GM18907 (cell line): ENCODE data around the gene BLTP3B.
"Not testable (repeated sequence)": the region's sequence is repeated elsewhere in the genome, so short reads cannot be mapped to it uniquely, and the experiment has no call there.

ENCODE experiments used
- ATAC-seq: cut with Tn5 transposase; IDR thresholded peaks from one replicate; pipeline ENCODE4 v1.9.1; 2021; ENCODE audit warnings: mild to moderate bottlenecking, moderate library complexity; ENCODE audit not compliant: unreplicated experiment

BLTP3B gene, protein sequence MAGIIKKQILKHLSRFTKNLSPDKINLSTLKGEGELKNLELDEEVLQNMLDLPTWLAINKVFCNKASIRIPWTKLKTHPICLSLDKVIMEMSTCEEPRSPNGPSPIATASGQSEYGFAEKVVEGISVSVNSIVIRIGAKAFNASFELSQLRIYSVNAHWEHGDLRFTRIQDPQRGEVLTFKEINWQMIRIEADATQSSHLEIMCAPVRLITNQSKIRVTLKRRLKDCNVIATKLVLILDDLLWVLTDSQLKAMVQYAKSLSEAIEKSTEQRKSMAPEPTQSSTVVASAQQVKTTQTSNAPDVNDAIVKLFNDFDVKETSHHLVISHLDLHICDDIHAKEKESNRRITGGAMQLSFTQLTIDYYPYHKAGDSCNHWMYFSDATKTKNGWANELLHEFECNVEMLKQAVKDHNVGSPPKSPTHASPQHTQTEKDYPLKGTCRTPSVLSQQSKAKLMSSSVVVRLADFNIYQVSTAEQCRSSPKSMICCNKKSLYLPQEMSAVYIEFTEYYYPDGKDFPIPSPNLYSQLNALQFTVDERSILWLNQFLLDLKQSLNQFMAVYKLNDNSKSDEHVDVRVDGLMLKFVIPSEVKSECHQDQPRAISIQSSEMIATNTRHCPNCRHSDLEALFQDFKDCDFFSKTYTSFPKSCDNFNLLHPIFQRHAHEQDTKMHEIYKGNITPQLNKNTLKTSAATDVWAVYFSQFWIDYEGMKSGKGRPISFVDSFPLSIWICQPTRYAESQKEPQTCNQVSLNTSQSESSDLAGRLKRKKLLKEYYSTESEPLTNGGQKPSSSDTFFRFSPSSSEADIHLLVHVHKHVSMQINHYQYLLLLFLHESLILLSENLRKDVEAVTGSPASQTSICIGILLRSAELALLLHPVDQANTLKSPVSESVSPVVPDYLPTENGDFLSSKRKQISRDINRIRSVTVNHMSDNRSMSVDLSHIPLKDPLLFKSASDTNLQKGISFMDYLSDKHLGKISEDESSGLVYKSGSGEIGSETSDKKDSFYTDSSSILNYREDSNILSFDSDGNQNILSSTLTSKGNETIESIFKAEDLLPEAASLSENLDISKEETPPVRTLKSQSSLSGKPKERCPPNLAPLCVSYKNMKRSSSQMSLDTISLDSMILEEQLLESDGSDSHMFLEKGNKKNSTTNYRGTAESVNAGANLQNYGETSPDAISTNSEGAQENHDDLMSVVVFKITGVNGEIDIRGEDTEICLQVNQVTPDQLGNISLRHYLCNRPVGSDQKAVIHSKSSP (N-terminal part only)

DNA sequence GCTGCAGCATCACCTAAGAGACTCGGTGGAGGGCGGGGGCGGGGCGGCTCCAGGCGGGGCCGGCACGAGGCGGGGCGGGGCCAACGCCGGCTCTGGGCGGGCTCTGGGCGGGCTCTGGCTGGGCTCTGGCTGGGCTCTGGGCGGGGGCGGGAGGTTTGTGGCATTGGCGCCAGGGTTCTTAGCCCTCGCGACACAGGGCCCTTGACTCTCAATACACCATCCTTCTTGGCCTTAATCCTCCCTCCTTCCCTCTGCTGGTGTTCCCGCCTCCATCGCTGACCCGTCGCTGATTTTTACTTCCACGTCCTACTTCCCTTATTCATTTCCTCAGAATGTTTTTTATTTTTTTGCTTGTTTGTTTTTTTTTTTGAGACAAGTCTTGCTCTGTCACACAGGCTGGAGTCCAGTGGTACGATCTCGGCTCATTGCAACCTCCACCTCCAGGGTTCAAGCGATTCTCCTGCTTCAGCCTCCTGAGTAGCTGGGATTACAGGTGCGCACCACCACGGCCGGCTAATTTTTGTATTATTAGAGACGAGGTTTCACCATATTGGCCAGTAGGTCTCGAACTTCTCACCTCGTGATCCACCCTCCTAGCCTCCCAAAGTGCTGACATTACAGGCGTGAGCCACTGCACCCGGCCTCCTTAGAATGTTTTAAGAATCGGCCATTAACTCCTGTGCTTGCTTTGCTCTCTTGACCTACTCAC, at the start of gene BLTP3B:
Gene BLTP3B (minus strand): TSS at position 24 of the 709 bp plus-strand sequence. CDS start 239 bp downstream, outside the sequence.
- ATAC-seq = peak; percentile 74

- ATAC-seq = no peak
Measured at GRCh38 chr12:100189636-100190394, 47.1 kb upstream of the BLTP3B start.

GRCh38 chr12:100188888-100189635, 46.4 kb upstream of the BLTP3B start:
- not testable (repeated sequence) for ATAC-seq

GRCh38 chr12:100187857-100188519, 45.3 kb upstream of the BLTP3B start:
- no peak for ATAC-seq

- no peak for ATAC-seq
Measured at GRCh38 chr12:100187068-100187467, 44.4 kb upstream of the BLTP3B start.

DNA sequence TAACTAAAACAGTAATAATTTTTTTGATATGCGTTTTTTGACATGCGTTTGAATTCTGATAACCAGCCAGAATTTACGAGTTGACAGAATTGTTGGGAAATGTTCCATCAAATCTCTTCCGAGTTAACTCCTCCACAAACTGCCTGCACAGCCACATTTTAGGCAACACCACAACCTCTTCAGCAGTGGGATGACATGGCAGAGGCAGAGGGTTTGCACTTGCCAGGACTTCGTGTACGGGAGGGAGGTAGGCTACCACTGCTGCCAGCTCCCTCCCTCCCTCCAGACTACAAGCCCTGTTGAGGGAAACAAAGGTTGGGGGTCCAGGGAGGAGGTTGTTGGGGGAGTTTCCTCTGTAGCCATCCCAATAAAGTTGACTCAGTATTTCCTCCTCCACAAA, 43.4 kb upstream of the BLTP3B start:
- ATAC-seq = no peak

GRCh38 chr12:100185361-100185894, 42.8 kb upstream of the BLTP3B start:
- ATAC-seq = peak; percentile 92

- ATAC-seq = no peak
Measured at GRCh38 chr12:100184549-100185145, 42.0 kb upstream of the BLTP3B start.

DNA sequence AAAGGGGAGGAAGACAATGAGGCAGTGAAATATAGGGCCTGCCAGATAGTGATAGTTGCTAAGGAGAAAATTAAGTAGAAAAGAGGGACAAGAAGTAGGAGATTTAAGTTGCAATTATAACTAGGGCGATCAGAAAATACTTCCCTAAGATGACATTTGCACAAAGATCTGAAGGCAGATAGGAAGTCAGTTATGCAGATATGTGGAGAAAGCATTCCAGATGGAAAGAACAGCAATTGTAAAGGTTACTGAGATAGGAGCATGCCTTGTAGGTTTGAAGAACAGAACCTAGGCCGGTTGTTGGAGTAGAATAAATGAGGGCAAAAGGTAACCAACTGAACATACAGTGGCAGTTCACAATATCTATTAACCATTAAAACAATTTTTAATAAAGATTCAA, 36.6 kb upstream of the BLTP3B start:
- no peak for ATAC-seq

DNA sequence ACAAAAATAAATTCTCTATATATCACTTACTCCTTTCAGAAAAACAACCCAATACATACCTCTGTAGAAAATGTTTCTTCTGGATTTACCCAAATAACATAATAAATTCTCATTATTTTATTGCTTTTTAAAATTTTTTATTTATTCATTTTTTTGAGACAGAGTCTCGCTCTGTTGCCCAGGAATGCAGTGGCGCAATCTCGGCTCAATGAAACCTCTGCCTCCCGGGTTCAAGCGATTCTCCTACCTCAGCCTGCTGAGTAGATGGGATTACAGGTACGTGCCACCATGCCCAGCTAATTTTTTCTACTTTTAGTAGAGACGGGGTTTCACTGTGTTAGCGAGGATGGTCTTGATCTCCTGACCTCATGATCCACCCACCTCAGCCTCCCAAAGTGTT, 33.8 kb upstream of the BLTP3B start:
- ATAC-seq = not testable (repeated sequence)

GRCh38 chr12:100174495-100174894, 31.8 kb upstream of the BLTP3B start:
- no peak for ATAC-seq

GRCh38 chr12:100173111-100173510, 30.4 kb upstream of the BLTP3B start:
- ATAC-seq = no peak

DNA sequence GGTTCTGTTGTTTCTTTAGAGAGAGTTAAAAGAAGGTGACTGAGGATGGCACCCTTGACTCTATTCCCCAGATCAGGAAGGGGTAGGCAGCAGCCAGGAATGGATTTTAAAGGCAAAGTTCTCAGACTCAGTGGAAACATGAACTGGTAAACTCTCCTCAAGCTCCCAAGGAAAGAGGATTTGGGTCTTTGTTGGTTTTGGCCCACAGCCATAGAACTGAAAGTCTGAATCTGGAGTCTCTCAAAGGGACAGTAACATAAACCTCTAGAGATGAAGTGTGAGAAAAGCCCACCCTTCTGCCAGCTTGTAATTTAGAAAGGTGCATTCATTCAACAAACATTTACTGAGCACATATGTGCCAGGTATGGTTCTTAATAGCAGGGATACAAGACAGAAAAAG, 28.6 kb upstream of the BLTP3B start:
- ATAC-seq = no peak

DNA sequence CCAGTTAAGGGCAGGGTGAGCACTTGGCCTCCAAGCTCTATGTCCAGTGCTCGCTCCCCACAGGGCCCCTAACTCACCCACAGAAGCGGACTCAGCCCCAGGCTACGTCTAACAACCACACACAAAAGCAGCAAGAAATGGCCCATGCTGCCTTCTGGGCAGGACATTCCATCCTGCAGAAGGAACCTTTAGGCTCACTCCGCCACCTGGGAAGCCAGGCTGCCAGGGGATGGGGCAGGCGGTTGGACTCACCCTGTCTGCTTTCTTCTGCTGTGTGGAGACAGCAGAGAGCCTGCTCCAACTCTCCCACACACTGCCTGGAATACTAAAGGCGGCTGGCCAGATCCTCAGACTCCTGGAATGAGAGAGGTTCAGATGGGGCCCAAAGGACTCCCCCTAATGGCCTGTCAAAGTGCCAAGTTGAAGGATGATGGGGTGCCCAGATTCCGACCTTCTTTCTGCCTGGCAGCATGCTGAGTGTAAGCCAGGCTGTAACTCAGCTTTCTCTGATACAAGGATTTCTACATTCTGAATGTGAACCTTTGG, 27.7 kb upstream of the BLTP3B start:
- no peak for ATAC-seq

GRCh38 chr12:100169345-100169744, 26.7 kb upstream of the BLTP3B start:
- ATAC-seq = no peak

DNA sequence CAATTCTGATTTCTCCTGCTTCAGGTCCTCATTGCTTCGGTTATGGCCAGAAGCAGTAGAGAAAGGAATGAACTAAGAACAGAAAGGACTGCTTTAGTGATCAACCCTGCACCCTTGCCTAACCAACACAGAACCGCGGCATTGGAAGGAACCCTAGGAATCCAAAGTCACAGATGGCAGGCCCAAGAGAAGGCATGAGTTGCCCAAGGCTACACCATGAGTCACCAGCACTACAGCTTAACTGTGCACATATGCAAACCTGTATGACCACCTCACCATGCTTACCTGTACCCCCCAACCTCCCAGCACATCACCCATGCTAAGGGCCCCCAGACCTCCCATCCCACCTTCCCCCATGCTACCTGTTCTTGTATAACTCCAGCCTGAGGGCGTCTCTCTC, 25.9 kb upstream of the BLTP3B start:
- ATAC-seq = no peak

DNA sequence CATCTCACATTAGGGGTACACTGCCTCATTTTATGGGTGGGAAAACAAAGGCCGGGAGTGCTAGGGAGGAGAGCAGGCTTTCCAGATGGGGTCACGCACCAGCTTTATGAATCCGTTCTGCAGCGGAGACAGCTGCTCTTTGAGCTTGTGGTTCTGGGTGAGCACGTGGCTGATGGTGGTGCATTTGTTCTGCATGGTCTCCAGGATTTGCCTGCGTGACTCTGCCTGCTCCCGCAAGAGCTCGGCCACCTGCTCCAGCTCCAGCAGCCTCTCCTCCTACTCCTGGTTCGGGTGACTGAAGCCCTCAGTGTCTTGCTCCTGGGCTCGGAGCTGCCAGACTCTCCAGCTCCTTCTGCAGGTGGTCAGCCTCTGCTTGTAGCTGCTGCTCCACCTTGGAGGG, 23.6 kb upstream of the BLTP3B start:
- no peak for ATAC-seq

DNA sequence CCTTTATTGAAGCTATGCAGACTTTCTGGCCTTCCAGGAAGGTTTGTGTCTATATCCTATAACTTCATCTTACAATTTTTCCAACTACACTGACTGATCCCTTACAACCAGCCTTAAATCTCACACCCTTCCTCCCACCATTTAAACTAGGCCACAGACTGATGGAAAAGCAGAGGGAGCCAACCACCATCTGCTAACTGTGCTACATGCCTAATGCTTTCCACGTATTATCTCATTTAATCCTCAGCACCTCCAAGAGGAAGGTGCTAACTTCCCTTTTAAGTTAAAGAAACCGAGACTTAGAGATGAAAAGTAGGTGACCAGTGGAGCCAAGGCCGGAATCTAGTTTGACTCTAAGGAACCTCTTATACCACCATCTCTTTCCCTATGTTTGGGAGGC, 22.7 kb upstream of the BLTP3B start:
- ATAC-seq = no peak
